Ectodermal cell (in vitro differentiated cells): ENCODE results near the gene PTGER3.
"Not testable (repeated sequence)": the region's sequence is repeated elsewhere in the genome, so short reads cannot be mapped to it uniquely, and the experiment has no call there.

ENCODE experiments used
- H3K27ac ChIP-seq: 2 replicates; pipeline ENCODE4 v1.7.0; 2013; ENCODE audit warnings: mild to moderate bottlenecking, low read depth, low read length; ENCODE audit not compliant: insufficient read depth, poor library complexity, severe bottlenecking
- H3K27me3 ChIP-seq: 2 replicates; pipeline ENCODE4 v1.7.0; 2013; ENCODE audit warnings: mild to moderate bottlenecking, low read length; ENCODE audit not compliant: insufficient read depth, control insufficient read depth, poor library complexity, severe bottlenecking
- H3K36me3 ChIP-seq: one replicate; pipeline ENCODE4 v1.7.0; 2013; ENCODE audit warnings: low read length; ENCODE audit not compliant: control insufficient read depth, insufficient read depth
- H3K4me1 ChIP-seq: one replicate; pipeline ENCODE4 v1.7.0; 2013; ENCODE audit warnings: low read length; ENCODE audit not compliant: control insufficient read depth, insufficient read depth
- H3K4me3 ChIP-seq: 2 replicates; pipeline ENCODE4 v1.7.0; 2013; ENCODE audit warnings: low read depth, low read length, control low read depth; ENCODE audit not compliant: insufficient read depth
- H3K9me3 ChIP-seq: 2 replicates; pipeline ENCODE4 v1.7.0; 2013; ENCODE audit warnings: mild to moderate bottlenecking, low read length, moderate library complexity; ENCODE audit not compliant: control insufficient read depth
- WGBS, 2 experiments: methylation state at CpG; one replicate each; pipeline ENCODE4 v1.1.7; 2013; ENCODE audit warnings: missing lambda C conversion rate in 2 of 2; 5-methylcytosine and 5-hydroxymethylcytosine counted together

Gene PTGER3

GRCh38 chr1:70961374-70961975, 86.1 kb downstream of the PTGER3 start:
- Histone ChIP-seq H3K4me3 (no peak overlapping the region), H3K9me3 (no peaks in the 10 kb centered on the region), H3K27ac (no peak overlapping the region), H3K27me3 (no peaks in the 10 kb centered on the region), H3K36me3 (no peaks in the 10 kb centered on the region), H3K4me1 (no peaks in the 10 kb centered on the region)
- WGBS, 2 experiments = 90 to 100% methylated on average over 1 of the region's 1 CpG

- no peak overlapping the region for H3K27ac ChIP-seq
- H3K36me3 ChIP-seq = no peaks in the 10 kb centered on the region
- no peaks in the 10 kb centered on the region for H3K27me3 ChIP-seq
- no peaks in the 10 kb centered on the region for H3K9me3 ChIP-seq
- no peak overlapping the region for H3K4me3 ChIP-seq
- 94% methylated on average over 4 to 5 of the region's 5 CpGs for WGBS, 2 experiments
- H3K4me1 ChIP-seq = no peaks in the 10 kb centered on the region
These were observed 99.1 kb downstream of the PTGER3 start for GRCh38 chr1:70948396-70949017.

GRCh38 chr1:70947835-70948234, 99.8 kb downstream of the PTGER3 start:
- H3K36me3 ChIP-seq = no peaks in the 10 kb centered on the region
- no peak overlapping the region for H3K4me3 ChIP-seq
- H3K4me1 ChIP-seq = no peaks in the 10 kb centered on the region
- no peak overlapping the region for H3K27ac ChIP-seq
- no peaks in the 10 kb centered on the region for H3K27me3 ChIP-seq
- no peaks in the 10 kb centered on the region for H3K9me3 ChIP-seq
- 94 to 98% methylated on average over 1 to 2 of the region's 2 CpGs for WGBS, 2 experiments

GRCh38 chr1:70945676-70946075, 101.9 kb downstream of the PTGER3 start:
- Histone ChIP-seq H3K27ac (no peak overlapping the region), H3K27me3 (no peaks in the 10 kb centered on the region), H3K4me3 (no peak overlapping the region), H3K4me1 (no peaks in the 10 kb centered on the region), H3K9me3 (no peaks in the 10 kb centered on the region), H3K36me3 (no peaks in the 10 kb centered on the region)
- WGBS, 2 experiments = 93 to 97% methylated on average over 2 of the region's 2 CpGs

- Histone ChIP-seq H3K27me3 (no peaks in the 10 kb centered on the region), H3K4me1 (no peaks in the 10 kb centered on the region), H3K9me3 (no peaks in the 10 kb centered on the region), H3K27ac (no peak overlapping the region), H3K4me3 (no peak overlapping the region), H3K36me3 (no peaks in the 10 kb centered on the region)
- 91 to 94% methylated on average over 3 of the region's 3 CpGs for WGBS, 2 experiments
These were observed 102.4 kb downstream of the PTGER3 start for GRCh38 chr1:70945251-70945650.

GRCh38 chr1:70941563-70941962, 106.1 kb downstream of the PTGER3 start:
- H3K4me3 ChIP-seq = no peak overlapping the region
- 95 to 100% methylated on average over 2 of the region's 2 CpGs for WGBS, 2 experiments
- no peaks in the 10 kb centered on the region for H3K36me3 ChIP-seq
- no peaks in the 10 kb centered on the region for H3K27me3 ChIP-seq
- H3K9me3 ChIP-seq = no peaks in the 10 kb centered on the region
- H3K27ac ChIP-seq = no peak overlapping the region
- H3K4me1 ChIP-seq = no peaks in the 10 kb centered on the region

GRCh38 chr1:70940398-70940797, 107.2 kb downstream of the PTGER3 start:
- H3K36me3 ChIP-seq, H3K4me3 ChIP-seq, H3K27me3 ChIP-seq, H3K9me3 ChIP-seq, H3K27ac ChIP-seq, H3K4me1 ChIP-seq: not testable (repeated sequence)
- 83 to 84% methylated on average over 1 to 2 of the region's 2 CpGs for WGBS, 2 experiments

- 94 to 97% methylated on average over 5 of the region's 5 CpGs for WGBS, 2 experiments
- Histone ChIP-seq H3K9me3 (no peaks in the 10 kb centered on the region), H3K4me1 (no peaks in the 10 kb centered on the region), H3K27ac (no peak overlapping the region), H3K4me3 (no peak overlapping the region), H3K36me3 (no peaks in the 10 kb centered on the region), H3K27me3 (no peaks in the 10 kb centered on the region)
These were observed 113.2 kb downstream of the PTGER3 start for GRCh38 chr1:70934194-70934961.

GRCh38 chr1:70930062-70930461, 117.6 kb downstream of the PTGER3 start:
- Histone ChIP-seq H3K36me3 (no peaks in the 10 kb centered on the region), H3K27ac (no peak overlapping the region), H3K4me3 (no peak overlapping the region), H3K27me3 (no peaks in the 10 kb centered on the region), H3K4me1 (no peaks in the 10 kb centered on the region), H3K9me3 (no peaks in the 10 kb centered on the region)
- WGBS, 2 experiments = 87 to 91% methylated on average over 1 of the region's 1 CpG

- Histone ChIP-seq H3K27me3 (no peaks in the 10 kb centered on the region), H3K9me3 (peaks cover 2% of the 10 kb centered on the region), H3K27ac (no peak overlapping the region), H3K36me3 (no peaks in the 10 kb centered on the region), H3K4me3 (no peak overlapping the region), H3K4me1 (no peaks in the 10 kb centered on the region)
- 85% methylated on average over 2 of the region's 2 CpGs for WGBS, 2 experiments
These were observed 125.4 kb downstream of the PTGER3 start for GRCh38 chr1:70922196-70922595.
